Activated gamma-delta T cell treated with Interleukin-2 at 50 U/mL for 16 hours (primary cell): Measurements from ENCODE around the gene OBSCN.

Source experiments
- DNase-seq: peaks from one replicate; pipeline ENCODE4 v3.0.0-alpha.2; 2020

The OBSCN gene

GRCh38 chr1:228393268-228393701 lies 185.4 kb downstream of the OBSCN start:
- DNase-seq, result no peak

- DNase-seq, result no peak
Observed at GRCh38 chr1:228393811-228394570, 186.1 kb downstream of the OBSCN start.

GRCh38 chr1:228394571-228395394 lies 186.9 kb downstream of the OBSCN start:
- no peak for DNase-seq

- no peak for DNase-seq
Observed at GRCh38 chr1:228396770-228397662, 189.2 kb downstream of the OBSCN start.

- DNase-seq, result no peak
Observed at GRCh38 chr1:228397966-228398365, 190.1 kb downstream of the OBSCN start.

- DNase-seq, result no peak
Observed at GRCh38 chr1:228398741-228399461, 191.1 kb downstream of the OBSCN start.

- no peak for DNase-seq
Observed at GRCh38 chr1:228399531-228400236, 191.8 kb downstream of the OBSCN start.

- no peak for DNase-seq
Observed at GRCh38 chr1:228400237-228400651, 192.4 kb downstream of the OBSCN start.

GRCh38 chr1:228400692-228401454 lies 193.0 kb downstream of the OBSCN start:
- no peak for DNase-seq

- DNase-seq, result no peak
Observed at GRCh38 chr1:228401782-228402640, 194.2 kb downstream of the OBSCN start.

GRCh38 chr1:228402641-228403025 lies 194.8 kb downstream of the OBSCN start:
- no peak for DNase-seq

- no peak for DNase-seq
Observed at GRCh38 chr1:228403231-228403631, 195.4 kb downstream of the OBSCN start.

GRCh38 chr1:228404107-228404720 lies 196.4 kb downstream of the OBSCN start:
- no peak for DNase-seq

- no peak for DNase-seq
Observed at GRCh38 chr1:228405200-228405978, 197.5 kb downstream of the OBSCN start.

- no peak for DNase-seq
Observed at GRCh38 chr1:228405979-228406228, 198.1 kb downstream of the OBSCN start.

GRCh38 chr1:228407106-228408040 lies 199.5 kb downstream of the OBSCN start:
- DNase-seq, result no peak

- no peak for DNase-seq
Observed at GRCh38 chr1:228408041-228408868, 200.4 kb downstream of the OBSCN start.
